K562 (cell line): ENCODE data around the gene FBLN2. TPM values are rescaled to one million over a fixed set of nuclear protein-coding genes. Genes with fewer than 3 reads are reported as not detected.

Experiments
- ATF2 ChIP-seq: sonication (generic); formaldehyde crosslinking; IDR thresholded peaks from 2 replicates; pipeline ENCODE4 v1.8.1; 2022; ENCODE audit warnings: missing genetic modification reagents
- FIP1L1 ChIP-seq: fragments of 200-400 bp; formaldehyde crosslinking; IDR thresholded peaks from 2 replicates; pipeline ENCODE4 v1.6.1; 2018; ENCODE audit warnings: mild to moderate bottlenecking, low read depth, low read length; ENCODE audit not compliant: poor library complexity, severe bottlenecking
- FOXP1 ChIP-seq: sonication (generic); formaldehyde crosslinking; IDR thresholded peaks from 2 replicates; pipeline ENCODE4 v1.8.0; 2022; ENCODE audit warnings: mild to moderate bottlenecking, missing genetic modification reagents
- GTF2E2 ChIP-seq: fragments of 200-800 bp; sonication (Bioruptor generic); IDR thresholded peaks from 2 replicates; pipeline ENCODE4 v1.6.1; 2016; ENCODE audit warnings: missing genetic modification characterization, missing compliant biosample characterization
- MCM2 ChIP-seq: fragments of 450-650 bp; IDR thresholded peaks from 2 replicates; pipeline ENCODE4 v1.6.1; 2017; ENCODE audit warnings: low read depth, mild to moderate bottlenecking
- NFATC3 ChIP-seq: fragments of 450-650 bp; IDR thresholded peaks from 2 replicates; pipeline ENCODE4 v1.6.1; 2017; ENCODE audit warnings: mild to moderate bottlenecking
- NR4A1 ChIP-seq, 2 experiments: fragments of 250-450 bp in 1 of 2; fragments of 450-650 bp in 1 of 2; sonication (Bioruptor Pico) in 1 of 2; IDR thresholded peaks; 2 replicates each; pipeline versions ENCODE4 v1.4.0 to v1.6.1; 2016 to 2020; ENCODE audit warnings: mild to moderate bottlenecking in 2 of 2, missing compliant biosample characterization in 1 of 2, missing genetic modification characterization in 1 of 2, moderate library complexity in 1 of 2
- PHB ChIP-seq: fragments of 250-450 bp; sonication (Bioruptor Pico); IDR thresholded peaks from 2 replicates; pipeline ENCODE4 v1.5.0; 2021
- TRIM25 ChIP-seq: fragments of 450-650 bp; IDR thresholded peaks from 2 replicates; pipeline ENCODE4 v1.7.0; 2016; ENCODE audit warnings: borderline replicate concordance
- TSHZ1 ChIP-seq: fragments of 250-450 bp; sonication (Bioruptor Pico); IDR thresholded peaks from 2 replicates; pipeline ENCODE4 v1.4.0; 2020; ENCODE audit warnings: mild to moderate bottlenecking, moderate library complexity
- YBX1 ChIP-seq: fragments of 450-650 bp; IDR thresholded peaks from 2 replicates; pipeline ENCODE4 v1.7.1; 2016; ENCODE audit warnings: mild to moderate bottlenecking
- YY1 ChIP-seq, 3 experiments: IDR thresholded peaks; 2 replicates each; pipeline ENCODE4 v1.6.1; 2011; ENCODE audit warnings: low read length in 2 of 3, mild to moderate bottlenecking in 2 of 3, moderate library complexity in 2 of 3, borderline replicate concordance in 1 of 3, control low read depth in 1 of 3, low read depth in 1 of 3; ENCODE audit not compliant: insufficient read depth in 3 of 3, insufficient replicate concordance in 2 of 3, control insufficient read depth in 1 of 3, insufficient read length in 1 of 3; ENCODE audit errors: extremely low read depth in 1 of 3
- ZFP36 ChIP-seq: fragments of 150-350 bp; IDR thresholded peaks from 2 replicates; pipeline ENCODE4 v1.6.1; 2018; ENCODE audit warnings: low read length, low read depth; ENCODE audit not compliant: partially characterized antibody
- ZFP91 ChIP-seq: sonication (generic); formaldehyde crosslinking; IDR thresholded peaks from 2 replicates; pipeline ENCODE4 v1.8.0; 2022; ENCODE audit warnings: mild to moderate bottlenecking, missing genetic modification reagents
- ZNF197 ChIP-seq: fragments of 200-800 bp; sonication (Bioruptor generic); IDR thresholded peaks from 2 replicates; pipeline ENCODE4 v1.6.1; 2016; ENCODE audit warnings: low read depth, missing genetic modification characterization, missing compliant biosample characterization
- ZNF445 ChIP-seq: fragments of 250-450 bp; sonication (Bioruptor Pico); IDR thresholded peaks from 2 replicates; pipeline ENCODE4 v1.4.0; 2020; ENCODE audit warnings: low read depth, mild to moderate bottlenecking, moderate library complexity
- ZNF589 ChIP-seq: fragments of 200-800 bp; sonication (Bioruptor generic); IDR thresholded peaks from 2 replicates; pipeline ENCODE4 v1.6.1; 2016; ENCODE audit warnings: low read depth, missing genetic modification characterization, missing compliant biosample characterization
- polyA plus RNA-seq, 8 experiments: library from polyadenylated mRNA; depleted of rRNA in 4 of 8; stranded (reverse) in 5 of 8; unstranded in 3 of 8; fragments of >200 nt; fragmentation: Nextera tagmentation in 2 of 8; fragmentation: Illumina TruSeq in 1 of 8; extraction: Ambion mirVana in 2 of 8; extraction: Trizol in 1 of 8; gene quantifications; 2 replicates each; pipeline versions ENCODE4 v1.2.1 to v1.2.3, GENCODE V29; 2011 to 2014; ENCODE audit warnings: inconsistent platforms in 1 of 8, missing spikeins in 1 of 8
- total RNA-seq, 7 experiments: library from RNA; depleted of rRNA in 6 of 7; stranded (reverse); fragments of >200 nt in 6 of 7; fragmentation: Illumina TruSeq in 2 of 7; extraction: Trizol in 2 of 7; gene quantifications; 2 replicates each; pipeline versions ENCODE4 v1.2.1 to v1.2.3, GENCODE V29; 2011 to 2021; ENCODE audit warnings: low replicate concordance in 1 of 7

FBLN2 gene
- total and polyA plus RNA-seq, 9 of the 15 experiments (the other 6 are each of a cell fraction or from before 2014, with no cell fraction given), result 0.03 to 0.10 (median 0.04) TPM; not detected in 6

- TF ChIP-seq TSHZ1 (CRISPR knock-in tag) (peak; percentile 25), ATF2 (CRISPR knock-in tag) (no peak), PHB (CRISPR knock-in tag) (no peak), FOXP1 (CRISPR knock-in tag) (peak; percentile 95), ZNF445 (CRISPR knock-in tag) (no peak), ZFP91 (CRISPR knock-in tag) (peak; percentile 36; the same call in 1 of the 2 replicates), TRIM25 (no peak; the same call in 1 of the 2 replicates), MCM2 (no peak), FIP1L1 (peak; percentile 89), ZNF197 (peak; percentile 83; the same call in 1 of the 2 replicates), YY1 (IDR thresholded peaks at IDR 0.05; ENCODE audit: borderline replicate concordance in 1 of 3, control insufficient read depth in 1 of 3, extremely low read depth in 1 of 3, insufficient read depth in 3 of 3, insufficient read length in 1 of 3, insufficient replicate concordance in 2 of 3, low read depth in 1 of 3, low read length in 2 of 3) (peak in 2 of 3 experiments; percentile 42 to 62), NR4A1 (CRISPR knock-in tag; IDR thresholded peaks at IDR 0.05) (no peak), NR4A1 (tag; IDR thresholded peaks at IDR 0.05) (peak; percentile 98), NFATC3 (no peak), YBX1 (no peak), ZNF589 (CRISPR knock-in tag) (peak; percentile 91; the same call in 1 of the 2 replicates), ZFP36 (peak; percentile 100), GTF2E2 (peak; percentile 79; the same call in 1 of the 2 replicates)
Measured at GRCh38 chr3:13650210-13651056, 101.5 kb downstream of the FBLN2 start (continued).
